ENCODE measurements around the gene MRPL20. TPM values are rescaled to one million over a fixed set of nuclear protein-coding genes. Genes with fewer than 3 reads are reported as not detected.

The MRPL20 gene
- polyA plus RNA-seq, 3 donors, result 84.3 to 186 (median 156) TPM

DNA sequence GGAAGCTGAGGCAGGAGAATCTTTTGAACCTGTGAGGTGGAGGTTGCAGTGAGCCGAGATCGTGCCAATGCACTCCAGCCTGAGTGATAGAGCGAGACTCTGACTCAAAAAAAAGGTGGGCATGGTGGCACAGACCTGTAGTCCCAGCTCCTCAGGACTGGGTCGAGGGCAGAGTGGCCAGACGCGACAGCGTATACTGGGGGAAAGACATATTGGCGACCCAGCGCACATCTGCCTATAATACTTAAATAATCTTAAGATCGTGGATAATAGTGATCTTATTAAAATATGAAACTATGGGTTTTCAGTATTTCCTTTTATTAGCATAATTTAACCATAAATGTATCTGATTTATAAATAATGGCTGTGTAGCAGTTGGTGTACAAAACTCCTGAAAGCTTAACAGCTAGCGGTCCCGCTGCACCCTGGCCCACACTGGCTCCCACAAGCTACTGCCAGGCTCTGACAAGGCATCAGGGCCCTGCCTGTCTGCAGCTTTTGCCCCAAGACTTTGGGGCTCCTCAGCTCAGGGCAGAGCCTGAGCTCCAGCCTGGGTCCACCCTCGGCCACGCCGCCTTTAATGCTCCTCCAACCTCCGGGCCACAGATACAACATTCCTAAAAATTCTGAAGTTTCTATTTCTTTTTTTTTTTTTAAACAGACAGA, 29.4 kb downstream of the MRPL20 start:
- no peak overlapping the region for H3K9ac ChIP-seq (ENCODE audit: insufficient read depth, low read length, poor library complexity, severe bottlenecking)
- H3K9me3 ChIP-seq (replicated peaks in 1 of 2; ENCODE audit: control insufficient read depth in 1 of 2, insufficient read depth in 1 of 2, low read length in 2 of 2), result no peaks in the 10 kb centered on the region
- no peaks in the 10 kb centered on the region for H3K27me3 Mint-ChIP-seq (ENCODE audit: low read depth in 3 of 3)
- H4K20me1 ChIP-seq (ENCODE audit: insufficient read depth, low read length), result peaks cover 6% of the 10 kb centered on the region
- 93% methylated on average over 8 of the region's 16 CpGs for WGBS (ENCODE audit: insufficient coverage)
- no peak overlapping the region for H2AFZ ChIP-seq (ENCODE audit: insufficient read depth, low read depth, low read length, poor library complexity, severe bottlenecking)
- no peak overlapping the region for H3K4me3 Mint-ChIP-seq
- peaks cover 14 to 21% of the 10 kb centered on the region in 2 donors for H3K36me3 Mint-ChIP-seq
- no peaks in the 10 kb centered on the region for H3K9me3 Mint-ChIP-seq
- no peak overlapping the region for H3K4me3 ChIP-seq (replicated peaks in 1 of 3; ENCODE audit: low read depth in 2 of 3, low read length in 3 of 3)
- intact Hi-C loops (cut with micrococcal nuclease), result loop anchor here in 1 of 2 donors (5.0 to 10.0 kb wide), 3 partner anchors 70 to 363 kb away; partner anchors contain the start of genes ACAP3, C1orf159, ISG15 and PUSL1
- H3K79me2 ChIP-seq (ENCODE audit: insufficient read depth, low read length), result peaks cover 26% of the 10 kb centered on the region
- H3K4me1 Mint-ChIP-seq, result peaks cover 15% of the 10 kb centered on the region
- no peaks in the 10 kb centered on the region for H3K27me3 ChIP-seq (ENCODE audit: control insufficient read depth in 2 of 2, insufficient read depth in 2 of 2, low read length in 2 of 2)
- DNase-seq, result no peak
- peak overlapping the region in 1 of 7 donors; percentile 60 for H3K27ac Mint-ChIP-seq
- H3K27ac ChIP-seq (ENCODE audit: low read depth in 1 of 2, low read length in 2 of 2), result no peak overlapping the region
- peaks cover 16 to 25% of the 10 kb centered on the region in 2 donors for H3K4me1 ChIP-seq (ENCODE audit: control insufficient read depth in 1 of 2, insufficient read depth in 2 of 2, low read length in 2 of 2)
- H3K4me2 ChIP-seq (replicated peaks; ENCODE audit: extremely low read depth, low read length, poor library complexity, severe bottlenecking), result no peak overlapping the region
- TF ChIP-seq, protein P1, sequence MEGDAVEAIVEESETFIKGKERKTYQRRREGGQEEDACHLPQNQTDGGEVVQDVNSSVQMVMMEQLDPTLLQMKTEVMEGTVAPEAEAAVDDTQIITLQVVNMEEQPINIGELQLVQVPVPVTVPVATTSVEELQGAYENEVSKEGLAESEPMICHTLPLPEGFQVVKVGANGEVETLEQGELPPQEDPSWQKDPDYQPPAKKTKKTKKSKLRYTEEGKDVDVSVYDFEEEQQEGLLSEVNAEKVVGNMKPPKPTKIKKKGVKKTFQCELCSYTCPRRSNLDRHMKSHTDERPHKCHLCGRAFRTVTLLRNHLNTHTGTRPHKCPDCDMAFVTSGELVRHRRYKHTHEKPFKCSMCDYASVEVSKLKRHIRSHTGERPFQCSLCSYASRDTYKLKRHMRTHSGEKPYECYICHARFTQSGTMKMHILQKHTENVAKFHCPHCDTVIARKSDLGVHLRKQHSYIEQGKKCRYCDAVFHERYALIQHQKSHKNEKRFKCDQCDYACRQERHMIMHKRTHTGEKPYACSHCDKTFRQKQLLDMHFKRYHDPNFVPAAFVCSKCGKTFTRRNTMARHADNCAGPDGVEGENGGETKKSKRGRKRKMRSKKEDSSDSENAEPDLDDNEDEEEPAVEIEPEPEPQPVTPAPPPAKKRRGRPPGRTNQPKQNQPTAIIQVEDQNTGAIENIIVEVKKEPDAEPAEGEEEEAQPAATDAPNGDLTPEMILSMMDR (IDR thresholded peaks at IDR 0.05), result no peak
- H3K36me3 ChIP-seq (replicated peaks in 1 of 2; ENCODE audit: control insufficient read depth in 1 of 2, insufficient read depth in 2 of 2, low read length in 2 of 2), result peaks cover 3 to 21% of the 10 kb centered on the region in 2 donors

DNA sequence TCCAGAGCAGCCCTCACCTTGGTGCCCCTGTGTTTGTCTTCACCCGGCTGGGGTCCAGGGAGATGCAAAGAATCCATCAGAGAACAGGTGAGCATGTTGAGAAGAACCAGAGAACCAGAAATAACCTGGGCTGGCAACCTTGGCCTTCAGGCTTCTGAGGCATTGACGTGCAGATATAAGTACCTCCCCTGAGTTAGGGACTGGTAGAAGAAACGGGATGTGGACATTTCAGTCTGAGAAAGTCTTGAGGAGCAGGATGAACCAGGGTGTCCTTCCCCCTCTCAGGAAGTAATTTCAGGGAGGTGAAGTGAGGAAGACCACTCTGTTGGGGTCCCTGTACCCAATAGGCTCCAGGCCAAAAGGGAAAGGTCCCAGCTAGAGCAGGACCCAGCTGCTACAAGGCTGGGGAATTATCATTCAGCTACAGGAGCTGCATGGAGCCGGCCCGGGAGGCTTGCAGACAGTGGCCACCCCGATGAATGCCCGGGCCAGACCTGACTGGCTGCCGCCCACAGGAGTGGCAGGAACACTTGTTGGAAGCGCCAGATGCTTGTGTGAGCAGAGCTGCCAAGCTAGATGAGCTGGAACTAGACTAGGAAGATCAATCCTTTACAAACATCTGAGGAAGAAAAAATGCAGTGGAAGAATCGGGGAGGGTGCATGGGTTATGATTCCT, 30.4 kb downstream of the MRPL20 start:
- H3K79me2 ChIP-seq (ENCODE audit: insufficient read depth, low read length), result peaks cover 20% of the 10 kb centered on the region
- intact Hi-C loops (cut with micrococcal nuclease), result loop anchor here in 1 of 2 donors (5.0 to 10.0 kb wide), 3 partner anchors 69 to 362 kb away; partner anchors contain the start of genes ACAP3, C1orf159, ISG15 and PUSL1
- H3K4me1 ChIP-seq (ENCODE audit: control insufficient read depth in 1 of 2, insufficient read depth in 2 of 2, low read length in 2 of 2), result peaks cover 24 to 35% of the 10 kb centered on the region in 2 donors
- no peaks in the 10 kb centered on the region for H3K27me3 ChIP-seq (ENCODE audit: control insufficient read depth in 2 of 2, insufficient read depth in 2 of 2, low read length in 2 of 2)
- peaks cover 23% of the 10 kb centered on the region for H3K4me1 Mint-ChIP-seq
- no peak overlapping the region for H3K4me3 ChIP-seq (replicated peaks in 1 of 3; ENCODE audit: low read depth in 2 of 3, low read length in 3 of 3)
- DNase-seq, result no peak
- no peak overlapping the region for H3K4me2 ChIP-seq (replicated peaks; ENCODE audit: extremely low read depth, low read length, poor library complexity, severe bottlenecking)
- H3K36me3 ChIP-seq (replicated peaks in 1 of 2; ENCODE audit: control insufficient read depth in 1 of 2, insufficient read depth in 2 of 2, low read length in 2 of 2), result peaks cover 2 to 18% of the 10 kb centered on the region in 2 donors
- H3K4me3 Mint-ChIP-seq, result peak overlapping the region in 1 of 2 donors; percentile 2
- peak overlapping the region in 1 of 2 donors; percentile 88 for H3K27ac ChIP-seq (ENCODE audit: low read depth in 1 of 2, low read length in 2 of 2)
- H3K27me3 Mint-ChIP-seq (ENCODE audit: low read depth in 3 of 3), result no peaks in the 10 kb centered on the region
- no peaks in the 10 kb centered on the region for H3K9me3 ChIP-seq (replicated peaks in 1 of 2; ENCODE audit: control insufficient read depth in 1 of 2, insufficient read depth in 1 of 2, low read length in 2 of 2)
- H2AFZ ChIP-seq (ENCODE audit: insufficient read depth, low read depth, low read length, poor library complexity, severe bottlenecking), result no peak overlapping the region
- H3K9ac ChIP-seq (ENCODE audit: insufficient read depth, low read length, poor library complexity, severe bottlenecking), result no peak overlapping the region
- WGBS (ENCODE audit: insufficient coverage), result 97% methylated on average over 8 of the region's 10 CpGs
- H3K9me3 Mint-ChIP-seq, result no peaks in the 10 kb centered on the region
- H3K36me3 Mint-ChIP-seq, result peaks cover 11 to 18% of the 10 kb centered on the region in 2 donors
- TF ChIP-seq, protein P1 (IDR thresholded peaks at IDR 0.05), result no peak
- peak overlapping the region in 5 of 7 donors; percentile 63 to 98 (median 87) for H3K27ac Mint-ChIP-seq
- peaks cover 15% of the 10 kb centered on the region for H4K20me1 ChIP-seq (ENCODE audit: insufficient read depth, low read length)

All from CD14-positive monocyte (primary cell).